HG03064 (cell line): ENCODE data around the gene TBC1D7.

Experiments
- ATAC-seq: cut with Tn5 transposase; IDR thresholded peaks from one replicate; pipeline ENCODE4 v1.9.1; 2021; ENCODE audit warnings: low read depth; ENCODE audit not compliant: unreplicated experiment

Gene TBC1D7

GRCh38 chr6:13296536-13296997, 31.8 kb downstream of the TBC1D7 start:
- peak; percentile 53 for ATAC-seq

- no peak for ATAC-seq
Observed at GRCh38 chr6:13295576-13295975, 32.8 kb downstream of the TBC1D7 start.

- no peak for ATAC-seq
Observed at GRCh38 chr6:13294499-13295069, 33.8 kb downstream of the TBC1D7 start.

GRCh38 chr6:13292774-13293173, 35.6 kb downstream of the TBC1D7 start:
- ATAC-seq, result no peak

GRCh38 chr6:13290335-13290734, 38.0 kb downstream of the TBC1D7 start:
- ATAC-seq, result no peak

- ATAC-seq, result no peak
Observed at GRCh38 chr6:13289789-13290318, 38.5 kb downstream of the TBC1D7 start.

- no peak for ATAC-seq
Observed at GRCh38 chr6:13288969-13289391, 39.4 kb downstream of the TBC1D7 start.

DNA sequence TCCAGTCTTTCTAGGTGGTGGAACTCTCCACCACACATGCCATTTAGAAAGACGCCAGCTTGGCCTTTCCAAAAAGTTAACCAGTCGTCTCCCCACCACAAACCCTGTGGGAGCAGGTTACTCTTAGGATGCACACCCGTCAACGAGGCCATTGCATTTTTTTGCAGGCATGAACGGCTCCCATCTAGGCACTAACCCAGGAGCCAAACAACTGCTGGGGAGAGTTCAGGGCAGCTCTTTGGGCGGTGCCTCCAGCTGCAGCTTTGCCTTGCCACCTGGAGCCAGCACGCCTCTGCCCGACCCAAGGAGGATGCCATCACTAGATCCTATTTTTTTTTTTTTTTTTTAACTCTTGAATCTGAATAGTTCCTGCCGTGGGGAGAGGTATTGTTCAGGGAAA, 39.9 kb downstream of the TBC1D7 start:
- ATAC-seq, result no peak

GRCh38 chr6:13287104-13287503, 41.2 kb downstream of the TBC1D7 start:
- ATAC-seq, result no peak

- no peak for ATAC-seq
Observed at GRCh38 chr6:13286181-13286580, 42.2 kb downstream of the TBC1D7 start.

DNA sequence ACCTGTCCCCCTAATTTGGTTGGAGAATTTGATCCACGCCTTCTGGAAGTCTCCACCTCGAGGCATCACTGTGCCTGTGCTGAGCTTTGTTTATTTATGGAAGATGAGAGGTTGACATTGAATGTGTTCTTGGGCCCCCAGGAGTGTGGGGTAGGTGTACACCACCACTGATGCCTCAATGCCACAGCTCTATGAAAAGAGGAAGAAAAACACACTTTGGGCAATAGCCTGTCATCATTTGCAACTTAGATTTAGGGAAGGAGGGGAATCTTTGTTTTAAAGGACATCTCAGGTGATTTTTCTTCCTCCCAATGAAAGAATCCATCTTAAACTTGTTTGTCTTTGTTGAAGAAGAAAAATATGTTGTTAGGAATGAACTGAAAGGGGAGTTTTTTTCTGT, 42.6 kb downstream of the TBC1D7 start:
- no peak for ATAC-seq

DNA sequence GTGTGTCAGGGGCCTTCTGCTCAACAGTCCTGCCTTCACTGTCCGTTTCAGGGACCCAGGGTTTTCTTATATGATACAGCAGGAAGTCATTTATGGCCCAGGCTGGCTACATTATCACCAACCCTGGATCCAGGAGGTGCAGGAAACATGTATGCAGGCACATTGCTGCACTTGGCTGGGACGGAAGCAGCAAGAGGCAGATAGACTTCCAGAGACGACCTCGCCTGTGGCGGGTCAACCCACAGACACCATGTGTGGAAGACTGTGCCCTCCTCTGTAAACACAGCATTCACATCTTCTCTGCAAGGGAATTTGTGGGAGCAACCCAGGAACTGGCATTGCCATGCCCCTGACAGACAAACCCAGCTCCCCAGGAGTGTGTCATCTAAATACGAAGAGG, 43.7 kb downstream of the TBC1D7 start:
- ATAC-seq, result no peak

GRCh38 chr6:13283331-13283730, 45.0 kb downstream of the TBC1D7 start:
- no peak for ATAC-seq

DNA sequence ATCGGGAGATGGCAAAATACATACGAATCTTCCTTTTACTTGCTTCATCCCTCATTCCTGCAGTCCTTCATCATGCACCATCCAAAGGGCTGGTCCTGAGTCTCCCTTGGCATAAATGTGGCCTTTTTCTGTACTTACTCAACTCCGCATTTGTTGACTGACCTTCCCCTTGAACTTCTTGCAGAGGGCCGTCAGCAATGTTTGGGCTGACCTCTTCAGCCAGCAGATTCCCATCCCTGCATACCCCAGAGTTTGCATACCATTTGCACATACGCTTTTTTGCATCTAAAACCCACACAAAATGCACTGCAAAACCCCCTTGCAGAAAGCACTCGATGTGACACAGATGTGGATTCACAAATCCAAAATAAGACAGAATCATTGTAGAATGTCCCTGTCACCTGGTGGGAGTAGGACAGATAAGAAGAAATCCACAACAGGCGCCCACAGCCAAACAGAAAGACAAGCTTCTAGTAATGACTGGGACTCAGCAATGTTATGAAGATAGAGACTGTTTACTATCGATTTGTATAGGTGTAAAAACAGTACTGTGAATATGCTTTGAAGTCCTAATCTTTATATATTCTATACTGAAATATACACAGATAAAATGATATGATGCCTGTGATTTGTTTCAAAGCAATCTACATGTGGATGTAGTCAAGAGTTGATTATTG, 45.8 kb downstream of the TBC1D7 start:
- ATAC-seq, result no peak

DNA sequence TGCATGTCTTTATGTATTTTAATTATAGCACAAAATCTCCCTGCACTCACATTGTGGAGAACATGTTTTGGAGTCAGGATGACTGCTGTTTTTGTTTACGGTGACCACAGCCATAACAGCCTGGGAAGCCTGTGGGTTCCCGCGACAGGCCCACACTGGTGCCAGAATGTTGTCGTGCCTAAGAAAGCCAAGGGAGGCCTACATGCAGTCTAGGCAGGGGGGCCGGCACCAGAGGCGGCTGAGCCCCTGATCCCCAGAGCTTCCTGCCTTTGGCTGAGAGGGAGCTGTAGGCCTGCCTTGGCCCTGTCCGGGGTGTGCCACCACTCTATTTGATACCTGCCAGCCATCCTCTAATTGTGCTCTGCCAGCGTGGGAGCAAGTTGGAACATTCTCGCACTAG, 46.7 kb downstream of the TBC1D7 start:
- no peak for ATAC-seq

DNA sequence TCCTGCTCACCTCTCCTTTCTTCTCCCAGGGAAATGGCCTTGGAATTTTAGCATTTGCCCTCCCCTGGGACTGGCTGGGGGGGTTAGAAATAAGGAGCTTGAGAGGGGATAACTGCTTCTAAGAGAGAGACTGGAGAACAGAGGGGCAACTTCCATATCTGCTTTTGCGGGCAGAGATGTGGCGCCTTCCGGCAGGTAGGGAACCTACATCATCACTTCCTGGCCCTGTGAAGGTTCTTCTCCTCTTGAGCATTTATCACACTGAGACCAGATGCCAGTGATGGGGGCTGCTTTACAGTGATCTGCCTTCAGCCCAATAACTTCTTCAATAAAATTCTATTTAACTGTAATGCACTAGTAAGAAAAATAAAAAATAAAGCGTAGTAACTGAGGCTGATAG, 48.1 kb downstream of the TBC1D7 start:
- ATAC-seq, result no peak

GRCh38 chr6:13278991-13279390, 49.3 kb downstream of the TBC1D7 start:
- no peak for ATAC-seq

- no peak for ATAC-seq
Observed at GRCh38 chr6:13278164-13278563, 50.2 kb downstream of the TBC1D7 start.

- ATAC-seq, result no peak
Observed at GRCh38 chr6:13277231-13277630, 51.1 kb downstream of the TBC1D7 start.

DNA sequence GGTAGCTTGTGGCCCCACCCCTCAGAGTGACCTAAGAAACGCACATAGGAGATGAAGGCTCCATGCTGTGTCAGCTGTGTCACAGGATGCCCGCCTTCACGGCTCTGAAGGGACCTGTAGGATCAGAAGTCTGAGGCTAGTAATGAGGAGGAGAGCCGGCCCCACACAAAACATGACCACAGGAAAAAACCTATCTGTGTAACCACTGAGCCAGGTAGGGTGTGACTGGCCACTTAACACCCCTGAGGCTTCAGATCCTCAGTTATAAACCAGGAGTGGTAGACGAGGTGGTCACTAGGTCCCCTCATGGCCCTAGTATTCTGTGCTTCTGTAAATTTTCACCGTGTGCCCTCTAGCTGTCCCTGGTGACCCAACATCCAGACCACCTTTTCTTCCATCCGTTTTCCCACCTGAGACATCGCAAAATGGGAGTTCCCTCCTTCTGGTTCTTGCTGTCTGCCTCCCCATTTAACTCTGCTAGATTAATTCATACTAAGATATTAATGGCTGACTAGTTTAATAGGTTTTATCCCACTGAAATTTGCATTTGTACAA, 52.8 kb downstream of the TBC1D7 start:
- ATAC-seq, result no peak

GRCh38 chr6:13274707-13275434, 53.5 kb downstream of the TBC1D7 start:
- no peak for ATAC-seq
